ENCODE data around the gene MYO7B.
"Not testable (repeated sequence)": the region's sequence is repeated elsewhere in the genome, so short reads cannot be mapped to it uniquely, and the experiment has no call there.

The MYO7B gene

GRCh38 chr2:127524198-127524834, 11.2 kb upstream of the MYO7B start:
- not testable (repeated sequence) for DNase-seq

- peak; percentile 20 for DNase-seq
Measured at GRCh38 chr2:127525691-127526131, 9.8 kb upstream of the MYO7B start.

GRCh38 chr2:127526132-127527000, 9.1 kb upstream of the MYO7B start, which contains the start of gene IWS1:
IWS1 (minus strand) TSS chr2:127526489; CDS start chr2:127526208, 281 bp downstream.
- DNase-seq: peak; percentile 94

GRCh38 chr2:127527001-127527804, 8.3 kb upstream of the MYO7B start:
- no peak for DNase-seq

- DNase-seq: no peak
Measured at GRCh38 chr2:127528487-127528886, 7.0 kb upstream of the MYO7B start.

- DNase-seq: not testable (repeated sequence)
Measured at GRCh38 chr2:127529416-127529815, 6.1 kb upstream of the MYO7B start.

GRCh38 chr2:127530245-127531140, 5.0 kb upstream of the MYO7B start:
- DNase-seq: no peak

- no peak for DNase-seq
Measured at GRCh38 chr2:127531221-127531648, 4.2 kb upstream of the MYO7B start.

GRCh38 chr2:127532296-127532695, 3.2 kb upstream of the MYO7B start:
- DNase-seq: no peak

- DNase-seq: no peak
Measured at GRCh38 chr2:127535918-127536317, 435 bp downstream of the MYO7B start.

- DNase-seq: no peak
Measured at GRCh38 chr2:127536707-127537541, 1.4 kb downstream of the MYO7B start.

GRCh38 chr2:127537644-127538043, 2.2 kb downstream of the MYO7B start:
- DNase-seq: no peak

- no peak for DNase-seq
Measured at GRCh38 chr2:127541809-127542208, 6.3 kb downstream of the MYO7B start.

GRCh38 chr2:127542231-127542630, 6.7 kb downstream of the MYO7B start:
- no peak for DNase-seq

- not testable (repeated sequence) for DNase-seq
Measured at GRCh38 chr2:127543013-127543501, 7.6 kb downstream of the MYO7B start.

- DNase-seq: no peak
Measured at GRCh38 chr2:127545189-127545588, 9.7 kb downstream of the MYO7B start.

GRCh38 chr2:127545796-127546195, 10.3 kb downstream of the MYO7B start:
- no peak for DNase-seq

GRCh38 chr2:127546797-127547196, 11.3 kb downstream of the MYO7B start:
- no peak for DNase-seq

- DNase-seq: no peak
Measured at GRCh38 chr2:127551221-127551930, 15.9 kb downstream of the MYO7B start.

- no peak for DNase-seq
Measured at GRCh38 chr2:127552336-127552735, 16.9 kb downstream of the MYO7B start.
